NCI-H1092 treated with DMSO at 0.1 percent for 48 hours (cell line): Measurements from ENCODE around the gene TOMT.
"Not testable (repeated sequence)": the region's sequence is repeated elsewhere in the genome, so short reads cannot be mapped to it uniquely, and the experiment has no call there.

Source experiments
- DNase-seq: peaks from one replicate; lab custom pipeline; 2025; lab: John Stamatoyannopoulos, UW

TOMT gene

GRCh38 chr11:72124046-72124445, 18.3 kb downstream of the TOMT start:
- DNase-seq = no peak

GRCh38 chr11:72125956-72126355, 20.2 kb downstream of the TOMT start:
- DNase-seq = no peak

GRCh38 chr11:72127923-72128322, 22.2 kb downstream of the TOMT start:
- no peak for DNase-seq

GRCh38 chr11:72129381-72129780, 23.7 kb downstream of the TOMT start:
- DNase-seq = no peak

GRCh38 chr11:72132646-72133045, 26.9 kb downstream of the TOMT start:
- no peak for DNase-seq

- DNase-seq = not testable (repeated sequence)
These were observed 29.7 kb downstream of the TOMT start, which contains the start of gene FOLR3 for GRCh38 chr11:72135473-72135872. TSS of gene FOLR3 (plus strand) at chr11:72135725. CDS start at chr11:72135953, 228 bp downstream.

GRCh38 chr11:72135891-72136683, 30.4 kb downstream of the TOMT start:
- no peak for DNase-seq

GRCh38 chr11:72136684-72137262, 31.0 kb downstream of the TOMT start:
- no peak for DNase-seq

GRCh38 chr11:72138821-72139390, 33.2 kb downstream of the TOMT start:
- no peak for DNase-seq

GRCh38 chr11:72139500-72139899, 33.8 kb downstream of the TOMT start:
- no peak for DNase-seq

- DNase-seq = no peak
These were observed 34.9 kb downstream of the TOMT start for GRCh38 chr11:72140661-72141060.

GRCh38 chr11:72141066-72141465, 35.3 kb downstream of the TOMT start:
- no peak for DNase-seq

- not testable (repeated sequence) for DNase-seq
These were observed 36.4 kb downstream of the TOMT start for GRCh38 chr11:72142086-72142485.

- DNase-seq = not testable (repeated sequence)
These were observed 36.8 kb downstream of the TOMT start for GRCh38 chr11:72142543-72142942.

GRCh38 chr11:72144807-72145565, 39.3 kb downstream of the TOMT start:
- DNase-seq = no peak

- DNase-seq = no peak
These were observed 40.9 kb downstream of the TOMT start for GRCh38 chr11:72146625-72147024.

GRCh38 chr11:72150882-72151281, 45.2 kb downstream of the TOMT start:
- no peak for DNase-seq

- DNase-seq = not testable (repeated sequence)
These were observed 48.1 kb downstream of the TOMT start for GRCh38 chr11:72153874-72154273.

- no peak for DNase-seq
These were observed 49.1 kb downstream of the TOMT start for GRCh38 chr11:72154816-72155215.

GRCh38 chr11:72155751-72156150, 50.0 kb downstream of the TOMT start:
- no peak for DNase-seq

GRCh38 chr11:72157131-72157530, 51.4 kb downstream of the TOMT start:
- no peak for DNase-seq
